ENCODE measurements around the gene PCGF2. TPM values are rescaled to one million over a fixed set of nuclear protein-coding genes. Genes with fewer than 3 reads are reported as not detected.

The PCGF2 gene
- total and polyA plus RNA-seq, 9 of the 15 experiments (the other 6 are each of a cell fraction or from before 2014, with no cell fraction given): 1.3 to 33.4 (median 7.0) TPM

GRCh38 chr17:38777641-38778250 is 29.6 kb upstream of the PCGF2 start:
- CTCF ChIA-PET (ENCODE audit: low intra/inter-chr PET ratio): no interaction called here
- ATAC-seq: no peak
- TF ChIP-seq GTF2F1 (IDR thresholded peaks at IDR 0.05; ENCODE audit: low read depth, low read length): no peak
- TF ChIP-seq CHD7 (IDR thresholded peaks at IDR 0.05; ENCODE audit: low read depth, low read length): no peak
- TF ChIP-seq IRF1 (CRISPR knock-in tag; IDR thresholded peaks at IDR 0.05; ENCODE audit: borderline replicate concordance): no peak
- no peak for TF ChIP-seq TGIF2 (CRISPR knock-in tag; IDR thresholded peaks at IDR 0.05)
- TF ChIP-seq ZBTB26 (CRISPR knock-in tag; IDR thresholded peaks at IDR 0.05): no peak
- no peak for TF ChIP-seq BRD4 (IDR thresholded peaks at IDR 0.05)

More at GRCh38 chr17:38777641-38778250, 29.6 kb upstream of the PCGF2 start:
- no peak overlapping the region for H3K4me3 ChIP-seq
- in situ Hi-C loops (cut with MboI) (no loop called here), intact Hi-C loops (cut with micrococcal nuclease) (no loop called here)
- no peak overlapping the region for H3K4me2 ChIP-seq (ENCODE audit: insufficient read depth, low read length)
- no peak overlapping the region for H2AFZ ChIP-seq (ENCODE audit: low read depth, low read length)
- no TSS peak for BruUV-seq (replicated peaks)
- no peaks in the 10 kb centered on the region for H3K4me1 ChIP-seq (replicated peaks in 1 of 2; ENCODE audit: control insufficient read depth in 2 of 2, insufficient read depth in 2 of 2, low read length in 2 of 2)
- no peaks in the 10 kb centered on the region for H4K20me1 ChIP-seq (replicated peaks; ENCODE audit: control insufficient read depth, insufficient read depth, low read length)
- H3K27me3 ChIP-seq (ENCODE audit: control insufficient read depth in 2 of 2, insufficient read depth in 2 of 2, low read length in 2 of 2): no peaks in the 10 kb centered on the region
- no peak overlapping the region; a peak in 1 of 4 replicates for H3K9ac ChIP-seq (ENCODE audit: insufficient read depth in 1 of 2, low read depth in 2 of 2, low read length in 2 of 2)
- no peak for DNase-seq (ENCODE audit: extremely low read depth in 1 of 4, low spot score in 3 of 4)
- H3K36me3 ChIP-seq (ENCODE audit: control insufficient read depth, insufficient read depth, low read length): peaks cover 84% of the 10 kb centered on the region; the same call in 2 of the 3 replicates
- WGBS (ENCODE audit: insufficient coverage, low coverage, missing lambda C conversion rate): 83% methylated on average over 7 of the region's 7 CpGs
- no peaks in the 10 kb centered on the region for H3K79me2 ChIP-seq (ENCODE audit: control insufficient read depth, insufficient read depth, low read length)
- no peaks in the 10 kb centered on the region for H3K9me1 ChIP-seq (ENCODE audit: control insufficient read depth, insufficient read depth, low read length)
- no peak overlapping the region for H3K27ac ChIP-seq (ENCODE audit: extremely low read depth, low read depth, low read length)
- H3K9me3 ChIP-seq (replicated peaks; ENCODE audit: control insufficient read depth, insufficient read depth, low read depth, low read length): no peaks in the 10 kb centered on the region
- no peak for FAIRE-seq
- POLR2A ChIA-PET: interaction anchor here (1.5 kb wide), 2 partner anchors 20 to 76 kb away, joined by 3 to 4 read pairs; partner anchors contain the start of gene RPL23

All from K562 (cell line).